IPS-15b (cell line): ENCODE measurements around the gene PSAPL1.
A peak's percentile ranks its signal among the peaks of the same experiment; 100 is the strongest.

Source experiments
- H3K27me3 ChIP-seq: one replicate; pipeline ENCODE4 v1.6.1; 2013; ENCODE audit warnings: low read length; ENCODE audit not compliant: control insufficient read depth, insufficient read depth
- H3K36me3 ChIP-seq: one replicate; pipeline ENCODE4 v1.6.1; 2013; ENCODE audit warnings: low read length; ENCODE audit not compliant: control insufficient read depth, insufficient read depth
- H3K4me1 ChIP-seq: one replicate; pipeline ENCODE4 v1.6.1; 2013; ENCODE audit warnings: mild to moderate bottlenecking, low read length; ENCODE audit not compliant: control insufficient read depth, insufficient read depth
- H3K4me3 ChIP-seq: one replicate; pipeline ENCODE4 v1.5.1; 2013; ENCODE audit warnings: low read depth, low read length
- H3K9ac ChIP-seq: one replicate; pipeline ENCODE4 v1.6.1; 2013; ENCODE audit warnings: low read depth, mild to moderate bottlenecking, low read length
- H3K9me3 ChIP-seq: one replicate; pipeline ENCODE4 v1.6.1; 2013; ENCODE audit warnings: mild to moderate bottlenecking, low read length; ENCODE audit not compliant: control insufficient read depth, insufficient read depth

The PSAPL1 gene

GRCh38 chr4:7434766-7435150 lies at the start of gene PSAPL1:
Gene PSAPL1 (minus strand): TSS chr4:7434930. CDS start chr4:7434879, 51 bp downstream.
- peaks cover 3% of the 10 kb centered on the region for H3K4me1 ChIP-seq
- no peaks in the 10 kb centered on the region for H3K27me3 ChIP-seq
- H3K4me3 ChIP-seq, result no peak within 1 kb of the TSS
- H3K9ac ChIP-seq, result no peak within 1 kb of the TSS
- H3K9me3 ChIP-seq, result no peaks in the 10 kb centered on the region
- H3K36me3 ChIP-seq, result no peaks in the 10 kb centered on the region

- Histone ChIP-seq H3K9ac (no peak overlapping the region), H3K4me1 (no peaks in the 10 kb centered on the region), H3K4me3 (no peak overlapping the region), H3K9me3 (no peaks in the 10 kb centered on the region), H3K27me3 (no peaks in the 10 kb centered on the region), H3K36me3 (no peaks in the 10 kb centered on the region)
These were observed 46.5 kb upstream of the PSAPL1 start for GRCh38 chr4:7481227-7481626.

GRCh38 chr4:7480423-7480822 lies 45.7 kb upstream of the PSAPL1 start:
- H3K36me3 ChIP-seq, result no peaks in the 10 kb centered on the region
- no peak overlapping the region for H3K4me3 ChIP-seq
- no peak overlapping the region for H3K9ac ChIP-seq
- H3K4me1 ChIP-seq, result no peaks in the 10 kb centered on the region
- H3K27me3 ChIP-seq, result no peaks in the 10 kb centered on the region
- H3K9me3 ChIP-seq, result no peaks in the 10 kb centered on the region

GRCh38 chr4:7478665-7479064 lies 43.9 kb upstream of the PSAPL1 start:
- H3K4me1 ChIP-seq, result no peaks in the 10 kb centered on the region

GRCh38 chr4:7477695-7478094 lies 43.0 kb upstream of the PSAPL1 start:
- no peaks in the 10 kb centered on the region for H3K36me3 ChIP-seq
- no peak overlapping the region for H3K4me3 ChIP-seq
- no peak overlapping the region for H3K9ac ChIP-seq
- no peaks in the 10 kb centered on the region for H3K27me3 ChIP-seq
- H3K9me3 ChIP-seq, result no peaks in the 10 kb centered on the region
- H3K4me1 ChIP-seq, result no peaks in the 10 kb centered on the region

More at GRCh38 chr4:7478665-7479064, 43.9 kb upstream of the PSAPL1 start:
- Histone ChIP-seq H3K9me3 (no peaks in the 10 kb centered on the region), H3K4me3 (no peak overlapping the region), H3K27me3 (no peaks in the 10 kb centered on the region), H3K9ac (no peak overlapping the region), H3K36me3 (no peaks in the 10 kb centered on the region)

- Histone ChIP-seq H3K9me3 (no peaks in the 10 kb centered on the region), H3K4me3 (no peak overlapping the region), H3K4me1 (no peaks in the 10 kb centered on the region), H3K9ac (no peak overlapping the region), H3K36me3 (no peaks in the 10 kb centered on the region), H3K27me3 (no peaks in the 10 kb centered on the region)
These were observed 42.1 kb upstream of the PSAPL1 start for GRCh38 chr4:7476820-7477219.

GRCh38 chr4:7475207-7475606 lies 40.5 kb upstream of the PSAPL1 start:
- Histone ChIP-seq H3K4me1 (no peaks in the 10 kb centered on the region), H3K4me3 (no peak overlapping the region), H3K9me3 (no peaks in the 10 kb centered on the region), H3K27me3 (no peaks in the 10 kb centered on the region), H3K36me3 (no peaks in the 10 kb centered on the region), H3K9ac (no peak overlapping the region)

- Histone ChIP-seq H3K4me1 (no peaks in the 10 kb centered on the region), H3K4me3 (no peak overlapping the region), H3K27me3 (no peaks in the 10 kb centered on the region), H3K9ac (no peak overlapping the region), H3K9me3 (no peaks in the 10 kb centered on the region), H3K36me3 (no peaks in the 10 kb centered on the region)
These were observed 39.6 kb upstream of the PSAPL1 start for GRCh38 chr4:7474320-7474719.

- no peaks in the 10 kb centered on the region for H3K36me3 ChIP-seq
- no peaks in the 10 kb centered on the region for H3K4me1 ChIP-seq
- no peaks in the 10 kb centered on the region for H3K27me3 ChIP-seq
- no peaks in the 10 kb centered on the region for H3K9me3 ChIP-seq
- H3K9ac ChIP-seq, result no peak overlapping the region
- H3K4me3 ChIP-seq, result no peak overlapping the region
These were observed 38.4 kb upstream of the PSAPL1 start for GRCh38 chr4:7473081-7473480.

GRCh38 chr4:7472442-7473013 lies 37.8 kb upstream of the PSAPL1 start:
- H3K27me3 ChIP-seq, result no peaks in the 10 kb centered on the region

GRCh38 chr4:7470522-7471128 lies 35.9 kb upstream of the PSAPL1 start:
- Histone ChIP-seq H3K4me3 (no peak overlapping the region), H3K4me1 (no peaks in the 10 kb centered on the region)

More at GRCh38 chr4:7472442-7473013, 37.8 kb upstream of the PSAPL1 start:
- Histone ChIP-seq H3K9ac (peak overlapping the region; percentile 12), H3K36me3 (no peaks in the 10 kb centered on the region), H3K9me3 (no peaks in the 10 kb centered on the region), H3K4me1 (no peaks in the 10 kb centered on the region), H3K4me3 (no peak overlapping the region)

GRCh38 chr4:7470111-7470510 lies 35.4 kb upstream of the PSAPL1 start:
- no peak overlapping the region for H3K4me3 ChIP-seq
- H3K36me3 ChIP-seq, result no peaks in the 10 kb centered on the region
- H3K9me3 ChIP-seq, result no peaks in the 10 kb centered on the region
- no peaks in the 10 kb centered on the region for H3K4me1 ChIP-seq
- H3K27me3 ChIP-seq, result no peaks in the 10 kb centered on the region
- no peak overlapping the region for H3K9ac ChIP-seq

More at GRCh38 chr4:7470522-7471128, 35.9 kb upstream of the PSAPL1 start:
- Histone ChIP-seq H3K27me3 (no peaks in the 10 kb centered on the region), H3K9ac (no peak overlapping the region), H3K36me3 (no peaks in the 10 kb centered on the region), H3K9me3 (no peaks in the 10 kb centered on the region)
